Astrocyte (in vitro differentiated cells and primary cell): ENCODE results near the gene PCDHA3.

Experiments
- CTCF ChIP-seq: IDR thresholded peaks from 2 replicates; pipeline ENCODE4 v1.5.1; 2011; ENCODE audit warnings: low read depth, mild to moderate bottlenecking, inconsistent platforms, low read length, moderate library complexity; ENCODE audit not compliant: insufficient read depth
- EZH2 ChIP-seq: IDR thresholded peaks from 2 replicates; pipeline ENCODE4 v1.6.1; 2012; ENCODE audit warnings: mild to moderate bottlenecking, low read length, inconsistent platforms; ENCODE audit not compliant: insufficient read depth

GRCh38 chr5:140753561-140753960, 47.3 kb upstream of the PCDHA3 start:
- TF ChIP-seq EZH2 (no peak), CTCF (no peak)
